ENCODE data around the gene AMN. TPM values are rescaled to one million over a fixed set of nuclear protein-coding genes. Genes with fewer than 3 reads are reported as not detected.
"Not testable (repeated sequence)": the region's sequence is repeated elsewhere in the genome, so short reads cannot be mapped to it uniquely, and the experiment has no call there.

The AMN gene
- 1 to 10 TPM; 3.2 to 3.9 TPM for total RNA-seq

DNA sequence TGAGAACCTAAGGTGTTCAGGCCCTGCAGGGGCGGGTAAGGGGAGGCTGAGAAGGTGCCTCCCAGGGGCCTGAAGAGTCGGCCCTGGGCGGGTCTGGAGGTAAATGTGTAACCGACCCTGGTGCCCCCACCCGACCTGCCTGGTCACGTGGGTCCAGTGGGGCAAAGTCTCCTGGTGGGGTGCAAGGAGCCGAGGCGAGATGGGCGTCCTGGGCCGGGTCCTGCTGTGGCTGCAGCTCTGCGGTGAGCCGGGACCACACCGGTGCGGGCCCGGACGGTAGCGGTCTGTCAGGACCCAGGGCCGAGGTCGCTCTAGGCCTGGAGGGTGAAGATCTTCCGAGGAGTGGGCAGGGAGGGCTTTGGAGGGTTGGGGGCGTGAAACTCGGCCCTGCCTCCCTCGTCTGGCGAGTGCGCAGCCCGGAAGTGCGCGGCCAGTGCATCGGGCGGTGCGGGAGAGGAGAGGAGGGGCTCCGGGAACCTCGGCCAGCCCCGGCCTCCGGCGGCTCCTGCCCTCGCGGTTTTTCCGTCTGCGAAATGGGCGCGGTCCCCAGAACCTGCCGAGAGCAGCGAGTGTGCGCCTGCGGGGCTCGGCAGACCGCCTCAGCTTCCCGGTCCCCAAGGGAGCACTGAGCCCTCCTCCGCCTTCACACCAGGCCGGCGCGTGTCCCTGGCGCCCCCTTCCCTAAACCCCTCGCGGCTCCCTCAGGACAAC, at the start of gene AMN:
Gene AMN (plus strand): TSS at position 174 of the 711 bp plus-strand sequence. CDS start 26 bp downstream, at position 200.
- ATAC-seq (replicated peaks in 1 of 2) (peak; percentile 8 to 27), DNase-seq (no peak)
- Mint-ChIP-seq H3K27ac (no peak within 1 kb of the TSS), H3K4me3 (peak within 1 kb of the TSS; percentile 55 to 58), H3K9me3 (no peaks in the 10 kb centered on the region), H3K27me3 (ENCODE audit: low read depth) (peaks cover 29% of the 10 kb centered on the region), H3K36me3 (ENCODE audit: insufficient read depth in 2 of 2) (no peaks in the 10 kb centered on the region), H3K4me1 (ENCODE audit: low read depth) (no peaks in the 10 kb centered on the region)

DNA sequence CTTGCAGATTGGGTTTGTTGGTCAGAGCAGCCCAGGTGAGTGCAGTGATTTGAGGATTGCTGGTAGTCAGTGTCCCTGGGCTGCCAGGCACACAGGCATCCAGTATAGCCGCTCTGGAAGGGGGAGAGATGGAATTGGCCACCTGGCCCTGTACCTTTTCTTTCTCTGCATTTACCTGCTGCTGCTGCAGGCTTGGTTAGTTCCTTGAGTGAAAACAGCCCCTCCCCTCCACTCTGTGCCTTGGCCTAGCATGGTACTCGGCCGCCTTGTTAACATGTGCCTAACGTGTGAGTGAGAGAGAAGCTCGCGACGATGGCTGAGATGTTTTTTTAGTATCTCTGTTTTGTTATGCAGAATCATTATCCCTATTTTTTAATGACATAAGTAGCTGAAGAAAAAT, 49.3 kb upstream of the AMN start:
- ATAC-seq (replicated peaks in 1 of 2), result no peak
- Mint-ChIP-seq H3K9me3 (no peaks in the 10 kb centered on the region), H3K27ac (peak overlapping the region; percentile 54), H3K27me3 (ENCODE audit: low read depth) (no peaks in the 10 kb centered on the region), H3K4me3 (no peak overlapping the region), H3K36me3 (ENCODE audit: insufficient read depth in 2 of 2) (peaks cover 12 to 18% of the 10 kb centered on the region in 2 donors), H3K4me1 (ENCODE audit: low read depth) (peaks cover 43% of the 10 kb centered on the region)
- no peak for DNase-seq

DNA sequence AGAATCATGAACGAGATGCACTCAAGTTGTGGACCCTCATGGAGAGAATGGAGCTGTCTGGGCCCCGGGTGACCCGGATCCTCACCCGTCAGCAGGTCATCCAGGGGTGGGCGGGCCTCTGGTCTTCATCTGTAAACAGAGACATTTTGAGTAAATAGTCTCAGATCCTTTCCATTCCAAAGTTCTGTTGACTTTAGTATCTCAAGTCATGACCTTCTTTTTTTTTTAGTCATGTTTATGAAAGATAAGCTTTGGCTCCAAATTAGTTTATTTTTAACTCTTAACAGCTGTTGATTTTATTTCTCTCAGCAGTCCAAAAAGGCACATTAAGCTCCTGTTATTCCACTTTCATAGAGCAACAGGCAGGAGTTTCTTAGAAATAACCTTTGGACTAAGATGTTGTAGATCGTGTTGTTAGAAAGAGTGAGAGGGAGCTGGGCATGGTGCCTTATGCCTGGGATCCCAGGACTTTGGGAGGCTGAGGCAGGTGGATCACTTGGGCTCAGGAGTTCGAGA, 48.9 kb upstream of the AMN start:
- no peaks in the 10 kb centered on the region for H3K27me3 Mint-ChIP-seq (ENCODE audit: low read depth)
- no peaks in the 10 kb centered on the region for H3K9me3 Mint-ChIP-seq
- peaks cover 12 to 17% of the 10 kb centered on the region in 2 donors for H3K36me3 Mint-ChIP-seq (ENCODE audit: insufficient read depth in 2 of 2)
- peak overlapping the region; percentile 54 for H3K27ac Mint-ChIP-seq
- ATAC-seq (replicated peaks in 1 of 2) (no peak), DNase-seq (no peak)
- H3K4me1 Mint-ChIP-seq (ENCODE audit: low read depth), result peaks cover 43% of the 10 kb centered on the region
- H3K4me3 Mint-ChIP-seq, result no peak overlapping the region

DNA sequence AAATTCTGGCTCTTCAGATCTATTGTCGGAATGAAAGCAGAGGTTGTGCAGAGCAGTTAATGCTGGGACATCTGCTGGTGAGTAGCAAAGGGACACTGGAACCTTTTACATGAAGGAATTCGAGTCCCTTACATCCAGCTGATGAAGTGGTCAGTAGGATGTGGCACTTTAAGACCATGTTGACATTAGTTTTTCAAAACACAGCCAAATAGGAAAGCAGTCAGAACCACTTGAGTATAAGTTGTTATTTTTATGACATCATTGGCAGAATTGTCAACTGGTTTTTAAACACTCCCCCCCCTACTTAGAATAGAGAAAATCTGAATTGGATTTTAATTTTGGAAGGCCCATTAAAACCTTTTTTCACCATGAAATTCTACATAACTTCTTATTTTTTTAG, 46.8 kb upstream of the AMN start:
- Mint-ChIP-seq H3K36me3 (ENCODE audit: insufficient read depth in 2 of 2) (peaks cover 10 to 19% of the 10 kb centered on the region in 2 donors), H3K27ac (peak overlapping the region; percentile 47), H3K4me3 (no peak overlapping the region), H3K4me1 (ENCODE audit: low read depth) (peaks cover 33% of the 10 kb centered on the region), H3K9me3 (no peaks in the 10 kb centered on the region), H3K27me3 (ENCODE audit: low read depth) (no peaks in the 10 kb centered on the region)
- ATAC-seq (replicated peaks in 1 of 2) (no peak), DNase-seq (no peak)

DNA sequence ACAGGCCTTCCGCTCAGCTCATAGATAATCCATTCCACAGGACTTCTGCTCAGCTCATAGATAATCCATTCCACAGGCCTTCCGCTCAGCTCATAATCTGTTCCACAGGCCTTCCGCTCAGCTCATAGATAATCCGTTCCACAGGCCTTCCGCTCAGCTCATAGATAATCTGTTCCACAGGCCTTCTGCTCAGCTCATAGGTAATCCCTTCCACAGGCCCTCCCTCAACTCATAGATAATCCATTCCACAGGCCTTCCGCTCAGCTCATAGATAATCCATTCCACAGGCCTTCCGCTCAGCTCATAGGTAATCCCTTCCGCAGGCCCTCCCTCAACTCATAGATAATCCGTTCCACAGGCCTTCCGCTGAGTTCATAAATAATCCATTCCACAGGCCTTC, 45.0 kb upstream of the AMN start:
- Mint-ChIP-seq H3K4me1 (ENCODE audit: low read depth) (peaks cover 33% of the 10 kb centered on the region), H3K36me3 (ENCODE audit: insufficient read depth in 2 of 2) (peaks cover 8 to 18% of the 10 kb centered on the region in 2 donors)
- ATAC-seq (replicated peaks in 1 of 2); H3K9me3 Mint-ChIP-seq; H3K27ac Mint-ChIP-seq; H3K4me3 Mint-ChIP-seq; H3K27me3 Mint-ChIP-seq (ENCODE audit: low read depth); DNase-seq: not testable (repeated sequence)

DNA sequence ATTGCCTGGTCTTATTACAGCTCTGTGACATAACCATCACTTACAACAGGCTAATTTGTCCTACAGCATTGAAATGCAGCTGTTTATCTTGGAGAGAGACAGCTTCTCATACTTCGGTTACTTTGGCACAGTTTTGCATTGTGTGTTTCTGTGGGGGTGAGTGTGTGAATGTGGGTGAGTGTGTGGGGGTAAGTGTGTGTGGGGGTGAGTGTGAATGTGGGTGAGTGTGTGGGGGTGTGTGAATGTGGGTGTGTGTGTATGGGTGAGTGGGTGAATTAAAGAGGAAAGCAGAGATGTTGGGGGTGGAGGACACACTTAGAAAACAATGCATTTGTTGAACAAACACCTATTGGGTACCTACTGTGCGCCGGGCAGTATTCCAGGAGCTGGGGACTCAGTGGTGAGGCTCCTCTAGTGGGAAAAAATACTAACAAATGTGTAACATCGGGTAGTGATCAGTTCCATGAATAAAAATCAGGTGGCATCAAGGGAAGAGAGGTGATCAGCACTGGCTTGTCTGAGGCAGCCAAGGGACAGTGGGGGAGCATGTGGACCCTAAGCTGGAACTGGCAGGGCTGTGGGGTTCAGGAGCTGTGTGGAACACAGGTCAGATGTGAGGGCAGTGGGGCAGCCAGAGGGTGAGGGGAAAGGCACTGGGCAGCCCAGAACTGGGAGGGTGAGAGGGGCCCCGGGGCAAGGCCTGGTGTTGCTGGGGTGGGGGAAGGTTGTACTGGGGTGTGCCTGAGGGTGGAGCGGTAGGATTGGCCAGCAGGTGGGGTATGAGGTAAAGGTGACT, 44.1 kb upstream of the AMN start:
- Mint-ChIP-seq H3K4me1 (ENCODE audit: low read depth) (peaks cover 35% of the 10 kb centered on the region), H3K9me3 (no peaks in the 10 kb centered on the region), H3K4me3 (no peak overlapping the region), H3K27ac (no peak overlapping the region), H3K36me3 (ENCODE audit: insufficient read depth in 2 of 2) (peaks cover 10 to 25% of the 10 kb centered on the region in 2 donors), H3K27me3 (ENCODE audit: low read depth) (no peaks in the 10 kb centered on the region)
- no peak for ATAC-seq (replicated peaks in 1 of 2)
- DNase-seq, result no peak

DNA sequence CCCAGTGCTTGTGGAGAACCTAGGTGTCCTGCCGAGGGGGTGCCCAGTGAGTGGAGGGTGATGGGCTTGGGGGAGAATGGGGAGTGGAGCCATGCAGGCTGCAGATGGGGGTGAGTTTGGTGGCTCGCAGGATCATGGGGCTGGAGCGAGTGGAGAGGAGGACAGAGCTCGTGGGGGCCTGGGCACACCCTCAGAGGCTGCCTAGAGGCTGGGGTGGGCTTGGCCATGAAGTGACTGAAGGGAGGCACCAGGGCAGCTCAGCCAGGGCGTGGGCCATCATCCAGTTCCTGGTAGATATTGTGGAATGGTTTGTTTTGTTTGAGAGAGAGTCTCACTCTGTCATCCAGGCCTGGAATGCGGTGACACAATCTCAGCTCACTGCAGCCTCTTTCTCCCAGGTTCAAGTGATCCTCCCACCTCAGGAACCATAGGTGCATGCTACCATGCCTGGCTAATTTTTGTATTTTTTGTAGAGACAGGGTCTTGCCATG, 43.4 kb upstream of the AMN start:
- H3K36me3 Mint-ChIP-seq (ENCODE audit: insufficient read depth in 2 of 2), result peaks cover 10 to 20% of the 10 kb centered on the region in 2 donors
- H3K27ac Mint-ChIP-seq, result no peak overlapping the region
- H3K27me3 Mint-ChIP-seq (ENCODE audit: low read depth), result no peaks in the 10 kb centered on the region
- ATAC-seq (replicated peaks in 1 of 2), result no peak
- no peak for DNase-seq
- no peak overlapping the region for H3K4me3 Mint-ChIP-seq
- H3K9me3 Mint-ChIP-seq, result no peaks in the 10 kb centered on the region
- H3K4me1 Mint-ChIP-seq (ENCODE audit: low read depth), result peaks cover 35% of the 10 kb centered on the region

DNA sequence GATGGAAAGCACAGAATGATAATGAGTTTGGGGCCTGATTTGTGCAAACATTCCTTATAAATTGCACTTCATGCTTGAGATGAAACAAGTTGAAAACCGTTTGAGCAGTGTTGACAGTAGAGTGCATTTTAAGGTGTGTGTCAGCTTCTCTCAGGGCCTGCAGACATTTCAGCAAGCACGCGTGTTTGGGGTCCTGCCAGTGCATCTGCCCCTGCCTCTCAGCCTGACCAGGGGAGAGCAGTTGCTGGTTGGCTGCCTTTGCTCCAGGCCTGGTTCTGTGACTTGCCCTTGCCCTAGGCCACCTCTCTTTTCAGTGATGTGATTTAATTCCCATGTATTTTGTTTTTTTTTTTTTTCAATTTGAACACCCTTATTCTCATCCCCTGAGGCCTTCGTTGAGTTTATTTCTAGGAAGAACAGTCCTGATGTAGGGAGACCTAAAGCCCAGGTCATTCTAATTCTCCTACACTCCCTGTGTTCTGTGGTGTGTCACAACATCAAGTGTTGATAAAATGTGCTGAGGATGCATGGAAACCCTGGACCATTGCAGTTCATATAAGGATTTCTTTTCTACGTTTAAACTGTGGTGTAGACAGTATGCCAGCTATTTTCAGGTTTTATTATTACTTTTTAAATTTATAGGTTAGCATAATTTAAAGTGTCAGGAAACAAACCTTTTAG, 40.1 kb upstream of the AMN start:
- H3K36me3 Mint-ChIP-seq (ENCODE audit: insufficient read depth in 2 of 2), result peaks cover 10 to 41% of the 10 kb centered on the region in 2 donors
- DNase-seq (no peak), ATAC-seq (replicated peaks in 1 of 2) (no peak)
- H3K27ac Mint-ChIP-seq, result peak overlapping the region; percentile 91
- H3K9me3 Mint-ChIP-seq, result no peaks in the 10 kb centered on the region
- peak overlapping the region in 1 of 2 donors; percentile 32 for H3K4me3 Mint-ChIP-seq
- peaks cover 38% of the 10 kb centered on the region for H3K4me1 Mint-ChIP-seq (ENCODE audit: low read depth)
- H3K27me3 Mint-ChIP-seq (ENCODE audit: low read depth), result no peaks in the 10 kb centered on the region

DNA sequence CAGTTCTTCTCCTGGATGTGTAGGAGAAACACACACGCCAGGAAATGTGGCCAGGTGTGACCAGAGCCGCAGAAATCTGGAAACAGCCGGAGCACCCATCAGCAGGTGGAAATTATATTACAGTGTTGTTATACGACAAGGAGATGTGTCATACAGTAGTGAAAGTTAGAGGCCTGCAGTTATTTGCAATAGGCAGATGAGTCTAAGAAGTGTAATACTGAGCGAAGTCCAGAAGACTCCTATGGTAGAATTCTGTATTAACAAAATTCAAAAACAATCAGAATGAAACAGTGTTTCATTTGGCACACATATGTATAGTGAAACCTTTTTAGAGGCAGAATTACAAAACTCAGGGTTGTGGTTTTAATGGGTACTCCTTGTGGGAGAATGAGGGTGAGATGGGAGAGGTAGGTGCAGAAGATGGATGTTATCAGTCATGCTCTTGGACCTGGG, 39.3 kb upstream of the AMN start:
- Mint-ChIP-seq H3K4me1 (ENCODE audit: low read depth) (peaks cover 38% of the 10 kb centered on the region), H3K9me3 (no peaks in the 10 kb centered on the region), H3K4me3 (peak overlapping the region; percentile 11 to 13), H3K27me3 (ENCODE audit: low read depth) (no peaks in the 10 kb centered on the region), H3K36me3 (ENCODE audit: insufficient read depth in 2 of 2) (peaks cover 10 to 45% of the 10 kb centered on the region in 2 donors), H3K27ac (peak overlapping the region; percentile 68)
- ATAC-seq (replicated peaks in 1 of 2) (peak; percentile 88 to 92), DNase-seq (peak; percentile 34 to 41)

DNA sequence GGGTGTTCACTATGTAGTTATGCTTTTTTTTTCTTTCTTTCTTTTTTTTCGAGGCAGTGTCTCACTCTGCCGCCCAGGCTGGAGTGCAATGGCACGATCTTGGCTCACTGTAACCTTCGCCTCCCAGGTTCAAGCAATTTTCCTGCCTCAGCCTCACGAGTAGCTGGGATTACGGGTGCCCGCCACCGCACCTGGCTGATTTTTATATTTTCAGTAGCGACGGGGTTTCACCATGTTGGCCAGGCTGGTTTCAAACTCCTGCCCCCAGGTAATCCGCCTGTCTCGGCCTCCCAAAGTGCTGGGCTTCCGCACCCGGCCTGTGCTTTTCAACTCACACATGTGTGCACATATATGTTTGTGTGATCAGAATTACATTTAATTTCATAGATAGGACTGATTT, 38.9 kb upstream of the AMN start:
- Mint-ChIP-seq H3K4me3 (no peak overlapping the region), H3K9me3 (no peaks in the 10 kb centered on the region), H3K27ac (peak overlapping the region; percentile 68), H3K4me1 (ENCODE audit: low read depth) (peaks cover 38% of the 10 kb centered on the region), H3K36me3 (ENCODE audit: insufficient read depth in 2 of 2) (peaks cover 10 to 48% of the 10 kb centered on the region in 2 donors), H3K27me3 (ENCODE audit: low read depth) (no peaks in the 10 kb centered on the region)
- DNase-seq, result no peak
- ATAC-seq (replicated peaks in 1 of 2), result no peak

DNA sequence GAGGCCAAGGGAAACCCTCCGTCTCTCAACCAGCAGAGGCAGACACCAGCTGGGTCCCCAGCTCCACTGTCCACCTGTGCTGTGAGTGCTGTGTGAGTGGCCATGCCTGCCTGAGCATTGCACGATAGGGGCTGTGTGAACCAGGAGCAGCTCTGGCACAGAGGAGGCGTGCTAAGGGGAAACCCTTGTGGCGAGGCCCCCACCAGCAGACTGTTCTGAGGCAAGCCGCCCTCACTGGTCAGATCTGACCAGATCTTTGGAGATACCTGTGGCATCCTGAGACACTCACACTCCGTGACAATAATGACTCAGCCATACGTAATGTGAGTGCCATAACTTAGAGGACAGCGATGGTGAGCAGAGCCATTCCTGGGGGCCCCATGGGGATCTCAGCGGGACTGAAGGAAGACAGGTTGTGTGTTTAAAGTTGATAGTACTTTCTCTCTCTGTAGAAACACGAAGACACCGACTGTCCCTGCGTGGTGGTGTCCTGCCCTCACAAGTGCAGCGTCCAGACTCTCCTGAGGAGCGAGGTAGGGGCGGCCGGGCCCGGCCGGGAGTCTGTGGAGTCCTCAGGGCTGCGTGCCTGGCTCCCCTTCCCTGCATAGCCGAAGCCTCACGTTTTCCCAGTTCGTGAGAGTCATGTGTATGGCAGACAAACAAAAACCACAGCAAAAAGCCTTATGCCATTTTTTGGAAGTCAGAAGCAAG, 36.6 kb upstream of the AMN start:
- peaks cover 7 to 42% of the 10 kb centered on the region in 2 donors for H3K36me3 Mint-ChIP-seq (ENCODE audit: insufficient read depth in 2 of 2)
- no peak overlapping the region for H3K4me3 Mint-ChIP-seq
- DNase-seq (no peak), ATAC-seq (replicated peaks in 1 of 2) (no peak)
- H3K9me3 Mint-ChIP-seq, result no peaks in the 10 kb centered on the region
- H3K27me3 Mint-ChIP-seq (ENCODE audit: low read depth), result no peaks in the 10 kb centered on the region
- no peak overlapping the region for H3K27ac Mint-ChIP-seq
- H3K4me1 Mint-ChIP-seq (ENCODE audit: low read depth), result peaks cover 32% of the 10 kb centered on the region

DNA sequence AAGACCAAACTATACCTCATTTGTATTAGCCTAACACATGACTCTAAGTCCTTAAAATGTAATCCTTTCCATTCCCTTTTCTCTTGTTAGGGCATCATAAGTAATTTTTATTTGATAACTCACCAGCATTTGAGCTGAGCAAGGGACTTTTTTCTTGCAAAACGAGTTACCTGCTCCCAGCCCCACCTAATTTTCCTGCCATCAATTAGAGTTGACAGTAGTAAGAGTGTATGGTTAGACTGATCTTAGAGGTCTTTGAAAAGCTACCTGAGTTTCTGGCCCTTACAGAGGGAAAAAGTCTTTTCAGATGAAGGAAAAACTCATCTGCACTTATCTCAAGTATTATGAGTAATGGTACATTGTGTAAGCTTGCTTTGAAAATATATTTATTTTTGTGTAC, 33.7 kb upstream of the AMN start:
- Mint-ChIP-seq H3K4me1 (ENCODE audit: low read depth) (peaks cover 10% of the 10 kb centered on the region), H3K9me3 (no peaks in the 10 kb centered on the region), H3K4me3 (no peak overlapping the region), H3K27ac (no peak overlapping the region), H3K27me3 (ENCODE audit: low read depth) (no peaks in the 10 kb centered on the region), H3K36me3 (ENCODE audit: insufficient read depth in 2 of 2) (peaks cover 4 to 49% of the 10 kb centered on the region in 2 donors)
- ATAC-seq (replicated peaks in 1 of 2), result no peak
- DNase-seq, result no peak

Measured in activated T-cell treated with anti-CD3 and anti-CD28 coated beads, Interleukin-2, amount 50 U/mL, for 72 hours (primary cell).